GM18868 (cell line): Measurements from ENCODE around the gene LCN9.
"Not testable (repeated sequence)": the region's sequence is repeated elsewhere in the genome, so short reads cannot be mapped to it uniquely, and the experiment has no call there.

Source experiments
- ATAC-seq: cut with Tn5 transposase; IDR thresholded peaks from one replicate; pipeline ENCODE4 v1.9.1; 2021; ENCODE audit warnings: mild to moderate bottlenecking, moderate library complexity; ENCODE audit not compliant: unreplicated experiment

Gene LCN9

GRCh38 chr9:135644631-135645218 is 18.4 kb upstream of the LCN9 start:
- no peak for ATAC-seq

GRCh38 chr9:135647884-135648283 is 15.2 kb upstream of the LCN9 start:
- no peak for ATAC-seq

- ATAC-seq: no peak
These were observed 14.4 kb upstream of the LCN9 start for GRCh38 chr9:135648494-135649410.

- ATAC-seq: no peak
These were observed 13.6 kb upstream of the LCN9 start for GRCh38 chr9:135649508-135649907.

GRCh38 chr9:135650408-135650807 is 12.7 kb upstream of the LCN9 start:
- ATAC-seq: no peak

- no peak for ATAC-seq
These were observed 7.8 kb upstream of the LCN9 start for GRCh38 chr9:135655317-135655716.

- ATAC-seq: no peak
These were observed 5.7 kb upstream of the LCN9 start for GRCh38 chr9:135657416-135657815.

- ATAC-seq: no peak
These were observed 3.9 kb upstream of the LCN9 start for GRCh38 chr9:135659252-135659651.

GRCh38 chr9:135660407-135660806 is 2.7 kb upstream of the LCN9 start:
- no peak for ATAC-seq

- ATAC-seq: no peak
These were observed 1.1 kb upstream of the LCN9 start for GRCh38 chr9:135661816-135662560.

- no peak for ATAC-seq
These were observed 302 bp downstream of the LCN9 start for GRCh38 chr9:135663451-135663770.

- ATAC-seq: no peak
These were observed 748 bp downstream of the LCN9 start for GRCh38 chr9:135663857-135664256.

GRCh38 chr9:135664266-135664665 is 1.2 kb downstream of the LCN9 start:
- no peak for ATAC-seq

- no peak for ATAC-seq
These were observed 2.0 kb downstream of the LCN9 start for GRCh38 chr9:135664801-135665794.

- no peak for ATAC-seq
These were observed 2.7 kb downstream of the LCN9 start for GRCh38 chr9:135665795-135666189.

- ATAC-seq: no peak
These were observed 3.7 kb downstream of the LCN9 start for GRCh38 chr9:135666534-135667462.

GRCh38 chr9:135667463-135668001 is 4.4 kb downstream of the LCN9 start:
- ATAC-seq: no peak

- ATAC-seq: not testable (repeated sequence)
These were observed 5.9 kb downstream of the LCN9 start for GRCh38 chr9:135669018-135669417.

GRCh38 chr9:135669616-135670285 is 6.6 kb downstream of the LCN9 start:
- ATAC-seq: no peak
